Measurements from ENCODE around the gene AKAP6. TPM values are rescaled to one million over a fixed set of nuclear protein-coding genes. Genes with fewer than 3 reads are reported as not detected.

Gene AKAP6
- total and polyA plus RNA-seq, 4 donors = 0.42 to 3.2 (median 1.7) TPM

DNA sequence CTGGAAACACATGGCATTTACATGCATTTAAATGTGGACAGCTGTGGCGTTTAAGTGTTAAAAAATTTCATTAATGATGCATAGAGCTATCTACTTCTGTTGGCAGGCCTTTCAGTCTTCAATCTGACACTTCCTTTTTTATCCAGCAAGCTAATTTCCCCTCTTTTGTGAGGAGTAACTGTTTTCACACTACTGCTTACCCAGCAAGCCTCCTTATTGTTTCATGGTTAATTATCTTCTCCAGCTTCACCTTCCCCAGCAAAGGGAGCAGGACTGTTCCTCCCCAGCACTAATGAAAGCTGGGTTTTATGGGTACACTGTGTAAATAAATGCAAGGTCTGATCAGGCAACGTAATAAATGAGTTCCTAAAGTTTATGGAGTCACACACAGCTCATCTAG lies 480.2 kb downstream of the AKAP6 start:
- Histone ChIP-seq H3K9me3 (ENCODE audit: control insufficient read depth in 4 of 4, low read length in 3 of 4) (peaks cover 0 to 4% (median 0%) of the 10 kb centered on the region in 4 donors), H3K4me1 (ENCODE audit: control insufficient read depth in 4 of 4, insufficient read depth in 4 of 4, low read length in 3 of 4) (no peaks in the 10 kb centered on the region), H3K27ac (ENCODE audit: low read depth in 1 of 2, low read length in 2 of 2) (no peak overlapping the region), H3K9ac (ENCODE audit: low read depth in 1 of 2, low read length in 2 of 2) (no peak overlapping the region), H3K36me3 (ENCODE audit: control insufficient read depth in 4 of 4, insufficient read depth in 3 of 4, low read depth in 1 of 4, low read length in 3 of 4) (no peaks in the 10 kb centered on the region), H3K4me3 (ENCODE audit: low read depth in 1 of 3, low read length in 3 of 3) (no peak overlapping the region), H3K27me3 (ENCODE audit: control insufficient read depth in 4 of 4, insufficient read depth in 4 of 4, low read length in 3 of 4) (no peaks in the 10 kb centered on the region)
- WGBS = 54% methylated on average over 2 of the region's 2 CpGs
- DNase-seq (ENCODE audit: low spot score) = no peak
- TF ChIP-seq, protein P1, sequence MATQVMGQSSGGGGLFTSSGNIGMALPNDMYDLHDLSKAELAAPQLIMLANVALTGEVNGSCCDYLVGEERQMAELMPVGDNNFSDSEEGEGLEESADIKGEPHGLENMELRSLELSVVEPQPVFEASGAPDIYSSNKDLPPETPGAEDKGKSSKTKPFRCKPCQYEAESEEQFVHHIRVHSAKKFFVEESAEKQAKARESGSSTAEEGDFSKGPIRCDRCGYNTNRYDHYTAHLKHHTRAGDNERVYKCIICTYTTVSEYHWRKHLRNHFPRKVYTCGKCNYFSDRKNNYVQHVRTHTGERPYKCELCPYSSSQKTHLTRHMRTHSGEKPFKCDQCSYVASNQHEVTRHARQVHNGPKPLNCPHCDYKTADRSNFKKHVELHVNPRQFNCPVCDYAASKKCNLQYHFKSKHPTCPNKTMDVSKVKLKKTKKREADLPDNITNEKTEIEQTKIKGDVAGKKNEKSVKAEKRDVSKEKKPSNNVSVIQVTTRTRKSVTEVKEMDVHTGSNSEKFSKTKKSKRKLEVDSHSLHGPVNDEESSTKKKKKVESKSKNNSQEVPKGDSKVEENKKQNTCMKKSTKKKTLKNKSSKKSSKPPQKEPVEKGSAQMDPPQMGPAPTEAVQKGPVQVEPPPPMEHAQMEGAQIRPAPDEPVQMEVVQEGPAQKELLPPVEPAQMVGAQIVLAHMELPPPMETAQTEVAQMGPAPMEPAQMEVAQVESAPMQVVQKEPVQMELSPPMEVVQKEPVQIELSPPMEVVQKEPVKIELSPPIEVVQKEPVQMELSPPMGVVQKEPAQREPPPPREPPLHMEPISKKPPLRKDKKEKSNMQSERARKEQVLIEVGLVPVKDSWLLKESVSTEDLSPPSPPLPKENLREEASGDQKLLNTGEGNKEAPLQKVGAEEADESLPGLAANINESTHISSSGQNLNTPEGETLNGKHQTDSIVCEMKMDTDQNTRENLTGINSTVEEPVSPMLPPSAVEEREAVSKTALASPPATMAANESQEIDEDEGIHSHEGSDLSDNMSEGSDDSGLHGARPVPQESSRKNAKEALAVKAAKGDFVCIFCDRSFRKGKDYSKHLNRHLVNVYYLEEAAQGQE (IDR thresholded peaks at IDR 0.05) = no peak
- no peak for TF ChIP-seq TAF1 (conservative IDR thresholded peaks at IDR 0.05)
- no peak for TF ChIP-seq GABPA (IDR thresholded peaks at IDR 0.05 in 1 of 2, conservative IDR thresholded peaks at IDR 0.05 in 1 of 2)
- TF ChIP-seq, protein P2, sequence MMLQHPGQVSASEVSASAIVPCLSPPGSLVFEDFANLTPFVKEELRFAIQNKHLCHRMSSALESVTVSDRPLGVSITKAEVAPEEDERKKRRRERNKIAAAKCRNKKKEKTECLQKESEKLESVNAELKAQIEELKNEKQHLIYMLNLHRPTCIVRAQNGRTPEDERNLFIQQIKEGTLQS (IDR thresholded peaks at IDR 0.05) = no peak
- no peak for TF ChIP-seq FOXA1 (IDR thresholded peaks at IDR 0.05)
- no peak for TF ChIP-seq EGR1 (IDR thresholded peaks at IDR 0.05; ENCODE audit: low read depth in 2 of 2)
- TF ChIP-seq YY1 (IDR thresholded peaks at IDR 0.05) = no peak
- no peak for TF ChIP-seq RXRA (IDR thresholded peaks at IDR 0.05)
- TF ChIP-seq, protein P3, sequence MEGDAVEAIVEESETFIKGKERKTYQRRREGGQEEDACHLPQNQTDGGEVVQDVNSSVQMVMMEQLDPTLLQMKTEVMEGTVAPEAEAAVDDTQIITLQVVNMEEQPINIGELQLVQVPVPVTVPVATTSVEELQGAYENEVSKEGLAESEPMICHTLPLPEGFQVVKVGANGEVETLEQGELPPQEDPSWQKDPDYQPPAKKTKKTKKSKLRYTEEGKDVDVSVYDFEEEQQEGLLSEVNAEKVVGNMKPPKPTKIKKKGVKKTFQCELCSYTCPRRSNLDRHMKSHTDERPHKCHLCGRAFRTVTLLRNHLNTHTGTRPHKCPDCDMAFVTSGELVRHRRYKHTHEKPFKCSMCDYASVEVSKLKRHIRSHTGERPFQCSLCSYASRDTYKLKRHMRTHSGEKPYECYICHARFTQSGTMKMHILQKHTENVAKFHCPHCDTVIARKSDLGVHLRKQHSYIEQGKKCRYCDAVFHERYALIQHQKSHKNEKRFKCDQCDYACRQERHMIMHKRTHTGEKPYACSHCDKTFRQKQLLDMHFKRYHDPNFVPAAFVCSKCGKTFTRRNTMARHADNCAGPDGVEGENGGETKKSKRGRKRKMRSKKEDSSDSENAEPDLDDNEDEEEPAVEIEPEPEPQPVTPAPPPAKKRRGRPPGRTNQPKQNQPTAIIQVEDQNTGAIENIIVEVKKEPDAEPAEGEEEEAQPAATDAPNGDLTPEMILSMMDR (IDR thresholded peaks at IDR 0.05; ENCODE audit: low read depth, low read length, missing input control) = no peak
- no peak for TF ChIP-seq HNF4A (conservative IDR thresholded peaks at IDR 0.05)
- TF ChIP-seq NR2F2 (IDR thresholded peaks at IDR 0.05) = no peak
- TF ChIP-seq, protein P4, sequence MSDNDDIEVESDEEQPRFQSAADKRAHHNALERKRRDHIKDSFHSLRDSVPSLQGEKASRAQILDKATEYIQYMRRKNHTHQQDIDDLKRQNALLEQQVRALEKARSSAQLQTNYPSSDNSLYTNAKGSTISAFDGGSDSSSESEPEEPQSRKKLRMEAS (IDR thresholded peaks at IDR 0.05) = no peak
- TF ChIP-seq HNF4G (IDR thresholded peaks at IDR 0.05) = no peak
- no peak for TF ChIP-seq RAD21 (IDR thresholded peaks at IDR 0.05)
- no peak for TF ChIP-seq SP1 (IDR thresholded peaks at IDR 0.05)
- TF ChIP-seq, protein P5, sequence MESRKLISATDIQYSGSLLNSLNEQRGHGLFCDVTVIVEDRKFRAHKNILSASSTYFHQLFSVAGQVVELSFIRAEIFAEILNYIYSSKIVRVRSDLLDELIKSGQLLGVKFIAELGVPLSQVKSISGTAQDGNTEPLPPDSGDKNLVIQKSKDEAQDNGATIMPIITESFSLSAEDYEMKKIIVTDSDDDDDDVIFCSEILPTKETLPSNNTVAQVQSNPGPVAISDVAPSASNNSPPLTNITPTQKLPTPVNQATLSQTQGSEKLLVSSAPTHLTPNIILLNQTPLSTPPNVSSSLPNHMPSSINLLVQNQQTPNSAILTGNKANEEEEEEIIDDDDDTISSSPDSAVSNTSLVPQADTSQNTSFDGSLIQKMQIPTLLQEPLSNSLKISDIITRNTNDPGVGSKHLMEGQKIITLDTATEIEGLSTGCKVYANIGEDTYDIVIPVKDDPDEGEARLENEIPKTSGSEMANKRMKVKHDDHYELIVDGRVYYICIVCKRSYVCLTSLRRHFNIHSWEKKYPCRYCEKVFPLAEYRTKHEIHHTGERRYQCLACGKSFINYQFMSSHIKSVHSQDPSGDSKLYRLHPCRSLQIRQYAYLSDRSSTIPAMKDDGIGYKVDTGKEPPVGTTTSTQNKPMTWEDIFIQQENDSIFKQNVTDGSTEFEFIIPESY (IDR thresholded peaks at IDR 0.05) = no peak
- no peak for TF ChIP-seq JUND (IDR thresholded peaks at IDR 0.05)
- TF ChIP-seq FOXA2 (IDR thresholded peaks at IDR 0.05) = no peak
